ENCODE results near the gene SORBS1. TPM values are rescaled to one million over a fixed set of nuclear protein-coding genes. Genes with fewer than 3 reads are reported as not detected.
A peak's percentile ranks its signal among the peaks of the same experiment; 100 is the strongest.

The SORBS1 gene
- total and polyA plus RNA-seq, 3 donors from 2014 or later, result 34.4 to 46.6 (median 38.8) TPM

GRCh38 chr10:95540514-95541052, 20.6 kb downstream of the SORBS1 start:
- TF ChIP-seq CTCF (IDR thresholded peaks at IDR 0.05) (no peak), POLR2A (IDR thresholded peaks at IDR 0.05) (no peak)
- Histone ChIP-seq H3K4me1 (no peaks in the 10 kb centered on the region), H3K9me3 (no peaks in the 10 kb centered on the region), H3K27me3 (no peaks in the 10 kb centered on the region), H3K36me3 (ENCODE audit: low read depth, missing control alignments) (no peaks in the 10 kb centered on the region), H3K27ac (peak overlapping the region in 1 of 2 donors; percentile 62), H3K4me3 (no peak overlapping the region)
- WGBS, 2 donors, result 92 to 98% methylated on average over 2 of the region's 2 CpGs
- no peak for DNase-seq
- intact Hi-C loops (cut with DNase I; ENCODE audit: low total_unique reads), result no loop called here

GRCh38 chr10:95539560-95540284, 21.4 kb downstream of the SORBS1 start:
- intact Hi-C loops (cut with DNase I; ENCODE audit: low total_unique reads), result no loop called here
- no peak for DNase-seq
- Histone ChIP-seq H3K4me1 (no peaks in the 10 kb centered on the region), H3K36me3 (ENCODE audit: low read depth, missing control alignments) (no peaks in the 10 kb centered on the region), H3K27ac (peak overlapping the region in 1 of 2 donors; percentile 41), H3K27me3 (no peaks in the 10 kb centered on the region), H3K9me3 (no peaks in the 10 kb centered on the region), H3K4me3 (no peak overlapping the region)
- 73 to 84% methylated on average over 7 of the region's 7 CpGs for WGBS, 2 donors
- TF ChIP-seq POLR2A (IDR thresholded peaks at IDR 0.05), result no peak
- no peak for TF ChIP-seq CTCF (IDR thresholded peaks at IDR 0.05)

DNA sequence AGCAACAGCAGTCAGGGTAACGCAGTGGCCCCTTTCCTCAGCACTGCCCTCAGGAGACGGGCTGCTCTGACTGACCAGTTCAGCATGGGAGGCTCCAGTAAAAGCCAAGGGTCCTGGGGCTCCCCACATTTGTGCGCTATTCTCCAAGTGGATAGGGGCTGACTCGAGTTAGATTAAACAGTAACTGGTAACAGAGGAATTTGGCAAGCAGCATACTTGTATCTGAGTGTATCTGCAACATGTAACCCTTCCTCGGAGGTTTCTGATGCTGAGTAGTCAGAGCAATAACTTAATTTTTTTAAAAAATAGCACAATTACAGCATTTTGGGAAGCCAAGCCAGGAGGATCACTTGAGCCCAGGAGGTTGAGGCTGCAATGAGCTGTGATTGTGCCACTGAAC, 22.8 kb downstream of the SORBS1 start:
- 57 to 64% methylated on average over 5 of the region's 5 CpGs for WGBS, 2 donors

DNA sequence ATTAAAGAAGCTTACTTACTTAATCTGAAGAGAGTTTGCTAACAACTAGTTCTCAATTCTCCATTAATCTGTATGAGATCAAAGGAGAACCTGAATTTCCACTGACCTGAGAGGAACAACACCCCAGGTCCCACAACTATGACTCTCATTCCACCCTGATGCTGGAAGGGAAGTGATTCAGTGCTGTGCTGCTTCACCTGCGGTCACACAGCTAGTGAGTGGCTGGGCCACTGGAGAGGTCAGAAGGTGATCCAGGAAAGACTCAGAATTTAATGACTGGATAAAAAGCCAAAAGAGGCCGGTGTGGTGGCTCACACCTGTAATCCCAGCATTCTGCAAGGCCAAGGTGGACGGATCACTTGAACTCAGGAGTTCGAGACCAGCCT, 23.6 kb downstream of the SORBS1 start:
- no peaks in the 10 kb centered on the region for H3K9me3 ChIP-seq
- no peak overlapping the region for H3K4me3 ChIP-seq
- H3K27ac ChIP-seq, result no peak overlapping the region
- H3K27me3 ChIP-seq, result no peaks in the 10 kb centered on the region
- no peak for TF ChIP-seq CTCF (IDR thresholded peaks at IDR 0.05)
- TF ChIP-seq POLR2A (IDR thresholded peaks at IDR 0.05), result no peak
- DNase-seq, result no peak
- no peaks in the 10 kb centered on the region for H3K36me3 ChIP-seq (ENCODE audit: low read depth, missing control alignments)
- intact Hi-C loops (cut with DNase I; ENCODE audit: low total_unique reads), result no loop called here
- WGBS, 2 donors, result 95 to 97% methylated on average over 4 of the region's 4 CpGs
- no peaks in the 10 kb centered on the region for H3K4me1 ChIP-seq

More for the DNA sequence above, 22.8 kb downstream of the SORBS1 start:
- intact Hi-C loops (cut with DNase I; ENCODE audit: low total_unique reads), result no loop called here
- H3K9me3 ChIP-seq, result no peaks in the 10 kb centered on the region
- H3K27me3 ChIP-seq, result no peaks in the 10 kb centered on the region
- H3K4me3 ChIP-seq, result no peak overlapping the region
- no peaks in the 10 kb centered on the region for H3K36me3 ChIP-seq (ENCODE audit: low read depth, missing control alignments)
- no peak for TF ChIP-seq CTCF (IDR thresholded peaks at IDR 0.05)
- no peak for TF ChIP-seq POLR2A (IDR thresholded peaks at IDR 0.05)
- DNase-seq, result no peak
- H3K27ac ChIP-seq, result peak overlapping the region in 1 of 2 donors; percentile 41
- no peaks in the 10 kb centered on the region for H3K4me1 ChIP-seq

All from testis (tissue), 3 donors.